B cell (primary cell): ENCODE measurements around the gene KCNJ4. TPM values are rescaled to one million over a fixed set of nuclear protein-coding genes. Genes with fewer than 3 reads are reported as not detected.

Experiments
- ATAC-seq: fragments of 200-7000 bp; cut with Tn5 transposase; one replicate; pipeline ENCODE4 v1.10.0; 2021; ENCODE audit warnings: low read depth, mild to moderate bottlenecking, moderate number of reproducible peaks, moderate library complexity
- CTCF ChIA-PET: fragments of 350-600 bp; sonication (Branson Sonifier 250); formaldehyde crosslinking; loops from one replicate; lab custom pipeline; 2021; ENCODE audit warnings: antibody characterized with exemption, inconsistent platforms; lab: Charles Lee
- POLR2A ChIA-PET: fragments of 350-600 bp; sonication (Branson Sonifier 250); formaldehyde crosslinking; loops from one replicate; lab custom pipeline; 2021; ENCODE audit warnings: antibody characterized with exemption; lab: Charles Lee
- DNase-seq: peaks from one replicate; pipeline ENCODE4 v3.0.0; 2013
- H2AFZ ChIP-seq: 2 replicates; pipeline ENCODE4 v1.6.1; 2012; ENCODE audit warnings: mild to moderate bottlenecking, low read depth, low read length; ENCODE audit not compliant: insufficient read depth, poor library complexity, severe bottlenecking
- H3K27ac ChIP-seq, 2 donors: 1 replicate in 1 of 2; 2 replicates in 1 of 2; pipeline ENCODE4 v1.5.1; 2012 to 2013; ENCODE audit warnings: low read length in 2 of 2, mild to moderate bottlenecking in 2 of 2, moderate library complexity in 1 of 2
- H3K27me3 ChIP-seq, 4 experiments: fragments of 200-600 bp in 1 of 4; sonication (generic) in 1 of 4; replicated peaks in 1 of 4; 1 replicate in 2 of 4; 2 replicates in 2 of 4; pipeline versions ENCODE4 v1.6.1 to v1.7.0; 2013 to 2016; ENCODE audit warnings: low read length in 3 of 4, mild to moderate bottlenecking in 2 of 4, mixed read lengths in 1 of 4, moderate library complexity in 1 of 4; ENCODE audit not compliant: insufficient read depth in 4 of 4, control insufficient read depth in 3 of 4; ENCODE audit errors: control extremely low read depth in 1 of 4
- H3K36me3 ChIP-seq, 2 experiments: replicated peaks in 1 of 2; 1 replicate in 1 of 2; 2 replicates in 1 of 2; pipeline versions ENCODE4 v1.6.1 to v1.7.1; 2013; ENCODE audit warnings: low read length in 1 of 2; ENCODE audit not compliant: insufficient read depth in 2 of 2, control insufficient read depth in 1 of 2; ENCODE audit errors: control extremely low read depth in 1 of 2, extremely low read depth in 1 of 2
- H3K4me1 ChIP-seq, 2 donors: fragments of 200-600 bp in 1 of 2; sonication (generic) in 1 of 2; 1 replicate in 1 of 2; 2 replicates in 1 of 2; pipeline versions ENCODE4 v1.5.1 to v1.6.1; 2013 to 2017; ENCODE audit warnings: low read length in 2 of 2; ENCODE audit not compliant: control insufficient read depth in 2 of 2, insufficient read depth in 2 of 2
- H3K4me2 ChIP-seq: replicated peaks from 2 replicates; pipeline ENCODE3; 2012; ENCODE audit warnings: mild to moderate bottlenecking, low read depth, low read length; ENCODE audit not compliant: poor library complexity, severe bottlenecking
- H3K4me3 ChIP-seq, 5 experiments: fragments of 200-600 bp in 1 of 5; sonication (generic) in 1 of 5; 1 replicate in 3 of 5; 2 replicates in 2 of 5; pipeline versions ENCODE4 v1.5.1 to v1.7.0; 2011 to 2016; ENCODE audit warnings: low read length in 4 of 5, mild to moderate bottlenecking in 4 of 5, low read depth in 2 of 5, control low read depth in 1 of 5, moderate library complexity in 1 of 5; ENCODE audit not compliant: insufficient read depth in 1 of 5; ENCODE audit errors: control extremely low read depth in 1 of 5, extremely low read depth in 1 of 5
- H3K79me2 ChIP-seq: fragments of 200-600 bp; sonication (generic); one replicate; pipeline ENCODE4 v1.6.0; 2016; ENCODE audit warnings: low read length; ENCODE audit not compliant: control insufficient read depth, insufficient read depth
- H3K9ac ChIP-seq: fragments of 200-600 bp; sonication (generic); 2 replicates; pipeline ENCODE4 v1.6.1; 2017; ENCODE audit warnings: mild to moderate bottlenecking, low read length, moderate library complexity
- H3K9me3 ChIP-seq, 3 donors: one replicate each; pipeline versions ENCODE4 v1.6.1 to v1.7.1; 2013; ENCODE audit warnings: low read length in 2 of 3; ENCODE audit not compliant: control insufficient read depth in 2 of 3, insufficient read depth in 1 of 3; ENCODE audit errors: control extremely low read depth in 1 of 3
- H4K20me1 ChIP-seq: 2 replicates; pipeline ENCODE4 v1.6.0; 2012; ENCODE audit warnings: mild to moderate bottlenecking, low read length; ENCODE audit not compliant: insufficient read depth, control insufficient read depth, poor library complexity, severe bottlenecking
- H3K27ac Mint-ChIP-seq: one replicate; pipeline ENCODE4 v1.8.0; 2021; ENCODE audit warnings: mixed read lengths
- H3K27me3 Mint-ChIP-seq: one replicate; pipeline ENCODE4 v1.8.0; 2021; ENCODE audit warnings: mixed read lengths
- H3K4me1 Mint-ChIP-seq: one replicate; pipeline ENCODE4 v1.8.0; 2021; ENCODE audit warnings: mixed read lengths
- H3K4me3 Mint-ChIP-seq: one replicate; pipeline ENCODE4 v1.8.0; 2021; ENCODE audit warnings: mixed read lengths
- H3K9me3 Mint-ChIP-seq: one replicate; pipeline ENCODE4 v1.8.0; 2022; ENCODE audit warnings: mixed read lengths; ENCODE audit not compliant: insufficient read depth
- EZH2 ChIP-seq: IDR thresholded peaks from 2 replicates; pipeline ENCODE4 v1.6.1; 2012; ENCODE audit warnings: borderline replicate concordance, low read depth, mild to moderate bottlenecking, moderate library complexity, low read length; ENCODE audit not compliant: insufficient read depth, poor library complexity, severe bottlenecking
- WGBS: methylation state at CpG from one replicate; pipeline ENCODE4 v1.1.5; 2013; ENCODE audit warnings: missing lambda C conversion rate; ENCODE audit not compliant: insufficient coverage; 5-methylcytosine and 5-hydroxymethylcytosine counted together
- intact Hi-C: fragments of 100-400 bp; cut with micrococcal nuclease; formaldehyde crosslinking; loops from one replicate; pipeline ENCODE4 v1.10.0; 2022
- polyA plus RNA-seq: library from polyadenylated mRNA; depleted of rRNA; stranded (reverse); fragments of >200 nt; gene quantifications from 2 replicates; pipeline ENCODE4 v1.2.3, GENCODE V29; 2012
- total RNA-seq, 2 donors: library from RNA; stranded (reverse); fragments of 120-200 nt in 1 of 2; gene quantifications; 1 replicate in 1 of 2; 2 replicates in 1 of 2; pipeline versions ENCODE4 v1.2.3 to v1.2.4, GENCODE V29; 2013 to 2022
- TF ChIP-seq, protein P1 (sequence below): fragments of 200-600 bp; IDR thresholded peaks from one replicate; pipeline ENCODE4 v1.8.0; 2022; ENCODE audit warnings: antibody characterized with exemption, mild to moderate bottlenecking

KCNJ4 gene
- total and polyA plus RNA-seq, 2 donors (not counting 1 experiment from before 2014, with no cell fraction given), result not detected

DNA sequence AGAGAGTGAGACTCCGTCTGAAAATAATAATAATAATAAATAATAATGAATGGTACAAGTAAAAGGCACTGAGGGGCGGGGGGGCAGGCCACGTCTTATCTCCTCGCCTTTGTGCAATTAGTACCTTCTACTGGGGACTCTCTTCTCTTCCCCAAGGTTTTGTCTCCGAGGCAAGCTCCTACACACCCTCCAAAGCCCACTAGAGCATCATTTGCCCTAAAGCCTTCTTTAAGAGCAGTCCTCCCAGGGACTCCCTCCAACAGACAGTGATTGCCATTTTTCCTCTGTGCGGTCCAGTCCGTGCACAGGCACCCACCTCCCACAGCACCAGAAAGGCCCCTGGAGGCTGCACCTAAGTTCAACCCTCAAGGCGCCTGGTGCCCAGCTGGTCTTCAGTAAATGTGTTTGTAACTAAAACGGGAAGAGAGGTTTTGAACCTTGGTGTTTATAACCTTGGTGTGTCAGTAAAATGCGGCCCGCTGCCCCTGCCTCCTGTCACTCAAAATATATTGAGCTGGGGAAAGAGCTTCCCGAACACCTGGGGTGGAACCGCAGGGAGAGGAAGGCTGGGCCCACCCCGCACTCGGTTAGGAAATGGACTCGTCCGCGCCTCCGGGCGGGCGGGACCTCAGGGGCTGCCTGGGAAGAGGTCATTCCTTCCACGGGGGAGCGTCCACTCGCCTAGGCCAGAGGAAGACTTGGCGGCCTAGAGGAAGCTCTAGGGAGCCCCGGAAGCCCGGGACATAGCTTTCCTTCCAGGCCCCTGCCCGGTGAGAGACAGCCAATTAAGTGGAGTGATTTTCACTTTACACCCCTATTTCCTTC is 8.2 kb upstream of the KCNJ4 start:
- intact Hi-C loops, result no loop called here
- Histone ChIP-seq H3K27me3 (peaks cover 0 to 76% (median 31%) of the 10 kb centered on the region in 4 experiments), H4K20me1 (no peaks in the 10 kb centered on the region), H3K27ac (no peak overlapping the region), H3K4me1 (peaks cover 17 to 20% of the 10 kb centered on the region in 2 donors), H2AFZ (no peak overlapping the region), H3K4me2 (no peak overlapping the region), H3K36me3 (no peaks in the 10 kb centered on the region), H3K9me3 (peaks cover 0 to 6% (median 0%) of the 10 kb centered on the region in 3 donors), H3K79me2 (no peaks in the 10 kb centered on the region), H3K9ac (no peak overlapping the region), H3K4me3 (no peak overlapping the region)
- Mint-ChIP-seq H3K27ac (no peak overlapping the region), H3K9me3 (no peaks in the 10 kb centered on the region), H3K27me3 (peaks cover 58% of the 10 kb centered on the region), H3K4me3 (no peak overlapping the region), H3K4me1 (peaks cover 20% of the 10 kb centered on the region)
- no peak for TF ChIP-seq EZH2
- TF ChIP-seq, protein P1, sequence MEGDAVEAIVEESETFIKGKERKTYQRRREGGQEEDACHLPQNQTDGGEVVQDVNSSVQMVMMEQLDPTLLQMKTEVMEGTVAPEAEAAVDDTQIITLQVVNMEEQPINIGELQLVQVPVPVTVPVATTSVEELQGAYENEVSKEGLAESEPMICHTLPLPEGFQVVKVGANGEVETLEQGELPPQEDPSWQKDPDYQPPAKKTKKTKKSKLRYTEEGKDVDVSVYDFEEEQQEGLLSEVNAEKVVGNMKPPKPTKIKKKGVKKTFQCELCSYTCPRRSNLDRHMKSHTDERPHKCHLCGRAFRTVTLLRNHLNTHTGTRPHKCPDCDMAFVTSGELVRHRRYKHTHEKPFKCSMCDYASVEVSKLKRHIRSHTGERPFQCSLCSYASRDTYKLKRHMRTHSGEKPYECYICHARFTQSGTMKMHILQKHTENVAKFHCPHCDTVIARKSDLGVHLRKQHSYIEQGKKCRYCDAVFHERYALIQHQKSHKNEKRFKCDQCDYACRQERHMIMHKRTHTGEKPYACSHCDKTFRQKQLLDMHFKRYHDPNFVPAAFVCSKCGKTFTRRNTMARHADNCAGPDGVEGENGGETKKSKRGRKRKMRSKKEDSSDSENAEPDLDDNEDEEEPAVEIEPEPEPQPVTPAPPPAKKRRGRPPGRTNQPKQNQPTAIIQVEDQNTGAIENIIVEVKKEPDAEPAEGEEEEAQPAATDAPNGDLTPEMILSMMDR, result no peak
- ATAC-seq, result no peak
- POLR2A ChIA-PET, result no interaction called here
- no peak for DNase-seq
- CTCF ChIA-PET, result no interaction called here
- WGBS, result 19% methylated on average over 23 of the region's 28 CpGs

DNA sequence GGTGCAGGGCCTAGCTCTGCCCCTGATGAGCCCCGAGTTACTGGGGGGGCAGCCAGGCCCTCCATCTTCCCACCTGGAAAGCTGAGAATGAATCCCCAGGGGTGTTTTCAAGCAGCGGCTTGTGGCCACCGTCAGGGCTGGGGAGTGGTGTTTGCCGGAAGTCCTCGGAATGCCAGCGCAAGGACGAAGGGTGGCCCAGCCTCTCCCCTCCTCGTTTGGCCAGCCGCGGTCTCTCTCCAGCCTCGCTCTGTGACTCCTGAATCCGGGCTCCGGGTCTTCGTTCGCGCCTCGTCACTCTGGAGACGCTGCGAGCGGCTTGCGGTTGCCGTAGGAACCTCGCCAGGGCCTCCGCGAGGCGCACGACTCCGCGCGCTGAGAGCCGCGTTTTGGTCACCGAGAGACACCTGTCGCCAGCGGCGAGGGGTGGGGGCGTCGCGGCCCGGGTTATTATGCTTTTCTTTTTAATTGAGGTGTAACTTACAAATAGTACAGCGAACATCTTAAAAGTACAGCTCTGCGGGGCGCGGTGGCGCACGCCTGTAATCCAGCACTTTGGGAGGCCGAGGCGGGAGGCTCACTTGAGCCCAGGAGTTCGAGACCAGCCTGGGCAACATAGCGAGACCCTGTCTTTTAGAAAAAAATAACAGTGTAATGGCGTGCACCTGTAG is 6.5 kb upstream of the KCNJ4 start:
- Histone ChIP-seq H3K27me3 (peaks cover 0 to 75% (median 34%) of the 10 kb centered on the region in 4 experiments), H3K9ac (no peak overlapping the region), H3K4me2 (peak overlapping the region; percentile 47), H3K4me1 (peaks cover 11 to 18% of the 10 kb centered on the region in 2 donors), H4K20me1 (no peaks in the 10 kb centered on the region), H3K9me3 (no peaks in the 10 kb centered on the region), H2AFZ (no peak overlapping the region), H3K27ac (no peak overlapping the region), H3K36me3 (no peaks in the 10 kb centered on the region), H3K79me2 (no peaks in the 10 kb centered on the region), H3K4me3 (no peak overlapping the region)
- TF ChIP-seq, protein P1, result no peak
- TF ChIP-seq EZH2, result no peak
- intact Hi-C loops, result no loop called here
- CTCF ChIA-PET, result no interaction called here
- Mint-ChIP-seq H3K4me3 (no peak overlapping the region), H3K27me3 (peaks cover 62% of the 10 kb centered on the region), H3K27ac (no peak overlapping the region), H3K9me3 (no peaks in the 10 kb centered on the region), H3K4me1 (peaks cover 13% of the 10 kb centered on the region)
- WGBS, result 17% methylated on average over 51 of the region's 51 CpGs
- DNase-seq (peak; percentile 58), ATAC-seq (peak; percentile 53)
- POLR2A ChIA-PET, result no interaction called here
